HepG2 (cell line): ENCODE data around the gene CTNND2. TPM values are rescaled to one million over a fixed set of nuclear protein-coding genes. Genes with fewer than 3 reads are reported as not detected.

Source experiments
- ATAC-seq: fragments of 200-7000 bp; cut with Tn5 transposase; 3 replicates; pipeline ENCODE4 v1.9.1; 2020; ENCODE audit warnings: mild to moderate bottlenecking, moderate library complexity
- BruUV-seq: library from RNA; stranded (reverse); fragments of 400-500 nt; replicated peaks from 2 replicates; lab custom pipeline; 2021; lab: Mats Ljungman, UMichigan
- CTCF ChIA-PET: fragments of 300-600 bp; formaldehyde crosslinking; extraction: SDS; loops from one replicate; lab custom pipeline; 2021; ENCODE audit warnings: low total read pairs, inconsistent platforms, low intra/inter-chr PET ratio; lab: Yijun Ruan, JAX
- POLR2A ChIA-PET: fragments of 350-600 bp; sonication (Branson Sonifier 250); formaldehyde crosslinking; loops from one replicate; lab custom pipeline; 2020; ENCODE audit warnings: antibody characterized with exemption, inconsistent platforms; lab: Yijun Ruan, JAX
- DNase-seq: peaks from one replicate; pipeline ENCODE4 v3.0.0-alpha.2; 2015; ENCODE audit warnings: low spot score
- FAIRE-seq: peaks from 3 replicates; lab custom pipeline; 2011; peaks lifted over from hg19 to GRCh38; lab: Jason Lieb, UNC
- H2AFZ ChIP-seq: one replicate; pipeline ENCODE4 v1.6.1; 2011; ENCODE audit warnings: low read length, inconsistent platforms
- H3K27ac ChIP-seq: fragments of 300-600 bp; 3 replicates; pipeline ENCODE4 v1.8.0; 2011; ENCODE audit warnings: mixed run types, mild to moderate bottlenecking, mixed read lengths, low read length, inconsistent platforms; ENCODE audit not compliant: insufficient read depth; ENCODE audit errors: extremely low read length
- H3K27me3 ChIP-seq, 2 experiments: fragments of 200-600 bp in 1 of 2; 2 replicates in 1 of 2; 3 replicates in 1 of 2; pipeline versions ENCODE4 v1.6.0 to v1.8.0; 2011; ENCODE audit warnings: low read length in 2 of 2, mild to moderate bottlenecking in 2 of 2, moderate library complexity in 2 of 2, inconsistent platforms in 1 of 2; ENCODE audit not compliant: insufficient read depth in 2 of 2, control insufficient read depth in 1 of 2
- H3K36me3 ChIP-seq, 2 experiments: fragments of 200-600 bp in 1 of 2; replicated peaks in 1 of 2; 2 replicates in 1 of 2; 3 replicates in 1 of 2; pipeline versions ENCODE4 v1.5.1 to v1.8.0; 2011; ENCODE audit warnings: low read length in 2 of 2, inconsistent platforms in 1 of 2; ENCODE audit not compliant: insufficient read depth in 2 of 2, control insufficient read depth in 1 of 2
- H3K4me1 ChIP-seq: 2 replicates; pipeline ENCODE4 v1.5.1; 2012; ENCODE audit warnings: low read length, inconsistent platforms; ENCODE audit not compliant: insufficient read depth
- H3K4me2 ChIP-seq: 2 replicates; pipeline ENCODE4 v1.6.0; 2011; ENCODE audit warnings: low read depth, low read length, inconsistent platforms
- H3K4me3 ChIP-seq, 3 experiments: fragments of 200-600 bp in 1 of 3; sonication (generic), shearing (Covaris generic) in 1 of 3; replicated peaks in 1 of 3; 2 replicates each; pipeline ENCODE4 v1.5.1; 2011 to 2016; ENCODE audit warnings: low read length in 3 of 3, inconsistent platforms in 2 of 3, low read depth in 2 of 3, mild to moderate bottlenecking in 2 of 3, control low read depth in 1 of 3, mixed read lengths in 1 of 3; ENCODE audit not compliant: insufficient read depth in 1 of 3
- H3K79me2 ChIP-seq: one replicate; pipeline ENCODE4 v1.6.1; 2011; ENCODE audit warnings: low read length, inconsistent platforms; ENCODE audit not compliant: insufficient read depth
- H3K9ac ChIP-seq: 2 replicates; pipeline ENCODE4 v1.6.0; 2011; ENCODE audit warnings: mild to moderate bottlenecking, low read depth, low read length, inconsistent platforms; ENCODE audit not compliant: insufficient read depth
- H3K9me3 ChIP-seq: 2 replicates; pipeline ENCODE4 v1.5.1; 2012; ENCODE audit warnings: mild to moderate bottlenecking, low read length
- H4K20me1 ChIP-seq: 2 replicates; pipeline ENCODE4 v1.6.0; 2011; ENCODE audit warnings: inconsistent platforms, mild to moderate bottlenecking, low read length, moderate library complexity; ENCODE audit not compliant: insufficient read depth
- ARHGAP35 ChIP-seq: sonication (generic); formaldehyde crosslinking; IDR thresholded peaks from 2 replicates; pipeline ENCODE4 v1.9.0; 2022; ENCODE audit warnings: mild to moderate bottlenecking, inconsistent platforms, moderate library complexity, missing genetic modification reagents, borderline replicate concordance
- ARID2 ChIP-seq: sonication (generic); formaldehyde crosslinking; IDR thresholded peaks from 2 replicates; pipeline ENCODE4 v1.8.1; 2022; ENCODE audit warnings: mild to moderate bottlenecking, missing genetic modification reagents, borderline replicate concordance
- FOXJ3 ChIP-seq: sonication (generic); formaldehyde crosslinking; IDR thresholded peaks from 2 replicates; pipeline ENCODE4 v1.4.0; 2020; ENCODE audit warnings: missing genetic modification reagents, mild to moderate bottlenecking, borderline replicate concordance
- MAFK ChIP-seq, 2 experiments: IDR thresholded peaks in 1 of 2; conservative IDR thresholded peaks in 1 of 2; 2 replicates each; pipeline ENCODE4 v1.6.1; 2011; ENCODE audit warnings: improper control_type of control experiment in 2 of 2, low read length in 2 of 2
- MIXL1 ChIP-seq: IDR thresholded peaks from 2 replicates; pipeline ENCODE4 v1.6.1; 2016
- SIN3A ChIP-seq: IDR thresholded peaks from 2 replicates; pipeline ENCODE4 v1.6.1; 2011; ENCODE audit warnings: low read depth, mild to moderate bottlenecking, control low read depth, low read length, borderline replicate concordance
- SIX1 ChIP-seq: sonication (generic); formaldehyde crosslinking; IDR thresholded peaks from 2 replicates; pipeline ENCODE4 v1.4.0; 2020; ENCODE audit warnings: missing genetic modification reagents, borderline replicate concordance
- SMC3 ChIP-seq: IDR thresholded peaks from 2 replicates; pipeline ENCODE4 v1.6.1; 2011; ENCODE audit warnings: low read length, improper control_type of control experiment
- U2AF2 ChIP-seq: fragments of 200-400 bp; formaldehyde crosslinking; IDR thresholded peaks from 2 replicates; pipeline ENCODE4 v1.6.1; 2017; ENCODE audit warnings: low read depth, mild to moderate bottlenecking, low read length
- XRCC5 ChIP-seq: fragments of 200-400 bp; formaldehyde crosslinking; optimal IDR thresholded peaks from 2 replicates; pipeline ENCODE3; 2017; ENCODE audit warnings: mild to moderate bottlenecking, low read length
- ZNF205 ChIP-seq: IDR thresholded peaks from 2 replicates; pipeline ENCODE4 v1.6.1; 2018; ENCODE audit warnings: missing biosample characterization, missing genetic modification reagents
- ZNF33A ChIP-seq: sonication (generic); formaldehyde crosslinking; IDR thresholded peaks from 2 replicates; pipeline ENCODE4 v1.5.1; 2020; ENCODE audit warnings: missing genetic modification reagents, mild to moderate bottlenecking, moderate library complexity, borderline replicate concordance
- ZNF547 ChIP-seq: sonication (generic); formaldehyde crosslinking; IDR thresholded peaks from 2 replicates; pipeline ENCODE4 v1.5.1; 2020; ENCODE audit warnings: mild to moderate bottlenecking, missing genetic modification reagents
- ZSCAN22 ChIP-seq: sonication (generic); formaldehyde crosslinking; IDR thresholded peaks from 2 replicates; pipeline ENCODE4 v1.4.0; 2020; ENCODE audit warnings: mild to moderate bottlenecking, missing genetic modification reagents
- WGBS: methylation state at CpG from one replicate; pipeline ENCODE4 v1.1.6; 2017; ENCODE audit warnings: low lambda C conversion rate; 5-methylcytosine and 5-hydroxymethylcytosine counted together
- in situ Hi-C: cut with HindIII; loops from 2 replicates; pipeline ENCODE4 v1.10.0; 2017; ENCODE audit warnings: low pct_unique_long_range_greater_than_20kb; ENCODE audit not compliant: extremely low pct_ligation_motif_present
- intact Hi-C: fragments of 100-400 bp; cut with micrococcal nuclease; formaldehyde crosslinking; loops from one replicate; pipeline ENCODE4 v1.10.0; 2022; ENCODE audit not compliant: unreplicated experiment
- polyA plus RNA-seq, 8 experiments: library from polyadenylated mRNA; depleted of rRNA in 3 of 8; stranded (reverse) in 7 of 8; unstranded in 1 of 8; fragments of >200 nt; fragmentation: Illumina TruSeq in 4 of 8; extraction: Trizol in 4 of 8; gene quantifications; 2 replicates each; pipeline versions ENCODE4 v1.2.1 to v1.2.3, GENCODE V29; 2011 to 2016; ENCODE audit warnings: low read depth in 4 of 8, missing spikeins in 1 of 8, mixed read lengths in 1 of 8; ENCODE audit not compliant: insufficient read depth in 1 of 8
- total RNA-seq, 5 experiments: library from RNA; depleted of rRNA; stranded (reverse); fragments of >200 nt; fragmentation: Illumina TruSeq; extraction: Trizol; gene quantifications; 2 replicates each; pipeline ENCODE4 v1.2.3, GENCODE V29; 2016; ENCODE audit warnings: low read depth in 1 of 5
- TF ChIP-seq, protein P1 (sequence below): sonication (generic); formaldehyde crosslinking; IDR thresholded peaks from 2 replicates; pipeline ENCODE4 v1.8.0; 2022; ENCODE audit warnings: mild to moderate bottlenecking, missing genetic modification reagents, moderate library complexity
- TF ChIP-seq, protein P2 (sequence below): IDR thresholded peaks from 2 replicates; pipeline ENCODE4 v1.6.1; 2018; ENCODE audit warnings: missing genetic modification reagents
- TF ChIP-seq, protein P3 (sequence below): sonication (generic); formaldehyde crosslinking; conservative IDR thresholded peaks from 2 replicates; pipeline ENCODE4 v1.4.0; 2020; ENCODE audit warnings: missing genetic modification reagents

CTNND2 gene
- total and polyA plus RNA-seq, 2 of the 13 experiments (the other 11 are each of a cell fraction or from before 2014, with no cell fraction given): not detected

DNA sequence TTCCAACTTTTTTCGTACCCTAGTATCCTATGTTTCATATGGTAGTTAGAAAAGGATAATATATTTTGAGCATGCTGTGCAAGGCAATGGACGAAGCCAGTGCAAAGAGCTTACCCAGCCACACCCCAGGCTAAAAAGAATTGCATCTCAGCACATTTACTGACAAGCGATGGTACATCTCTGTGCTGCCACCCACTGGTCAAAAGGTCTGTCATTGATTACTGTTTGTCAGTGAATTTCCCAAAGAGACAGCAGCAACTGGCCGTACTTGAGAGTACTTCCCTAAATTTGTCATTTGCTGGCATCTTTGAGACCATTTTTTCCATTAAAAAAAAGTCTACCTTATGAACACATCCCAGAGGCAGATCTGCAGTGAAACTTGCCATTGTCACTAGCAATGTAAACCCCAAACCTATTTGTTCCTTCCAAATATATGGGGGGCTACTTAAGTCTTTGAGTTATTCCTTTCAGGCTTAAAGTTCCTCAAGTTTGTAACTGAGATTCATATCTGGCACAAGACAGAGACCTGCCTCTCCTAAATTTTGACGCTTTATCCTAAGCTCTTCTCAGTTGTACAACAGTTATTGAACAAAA lies 184.3 kb downstream of the CTNND2 start (continued):
- TF ChIP-seq, protein P1, sequence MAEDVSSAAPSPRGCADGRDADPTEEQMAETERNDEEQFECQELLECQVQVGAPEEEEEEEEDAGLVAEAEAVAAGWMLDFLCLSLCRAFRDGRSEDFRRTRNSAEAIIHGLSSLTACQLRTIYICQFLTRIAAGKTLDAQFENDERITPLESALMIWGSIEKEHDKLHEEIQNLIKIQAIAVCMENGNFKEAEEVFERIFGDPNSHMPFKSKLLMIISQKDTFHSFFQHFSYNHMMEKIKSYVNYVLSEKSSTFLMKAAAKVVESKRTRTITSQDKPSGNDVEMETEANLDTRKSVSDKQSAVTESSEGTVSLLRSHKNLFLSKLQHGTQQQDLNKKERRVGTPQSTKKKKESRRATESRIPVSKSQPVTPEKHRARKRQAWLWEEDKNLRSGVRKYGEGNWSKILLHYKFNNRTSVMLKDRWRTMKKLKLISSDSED (CRISPR knock-in tag): no peak
- TF ChIP-seq ZNF205 (CRISPR knock-in tag) (no peak), MAFK (conservative IDR thresholded peaks at IDR 0.05 in 1 of 2, IDR thresholded peaks at IDR 0.05 in 1 of 2; ENCODE audit: low read length in 2 of 2) (peak; percentile 17 to 45; a peak in 3 of 4 replicates), FOXJ3 (CRISPR knock-in tag) (no peak), MIXL1 (CRISPR knock-in tag) (0 out of 2 replicates have a peak, but pooled peaks have one; percentile 20), ZNF547 (CRISPR knock-in tag) (no peak), SMC3 (peak; percentile 58; the same call in 1 of the 2 replicates)

DNA sequence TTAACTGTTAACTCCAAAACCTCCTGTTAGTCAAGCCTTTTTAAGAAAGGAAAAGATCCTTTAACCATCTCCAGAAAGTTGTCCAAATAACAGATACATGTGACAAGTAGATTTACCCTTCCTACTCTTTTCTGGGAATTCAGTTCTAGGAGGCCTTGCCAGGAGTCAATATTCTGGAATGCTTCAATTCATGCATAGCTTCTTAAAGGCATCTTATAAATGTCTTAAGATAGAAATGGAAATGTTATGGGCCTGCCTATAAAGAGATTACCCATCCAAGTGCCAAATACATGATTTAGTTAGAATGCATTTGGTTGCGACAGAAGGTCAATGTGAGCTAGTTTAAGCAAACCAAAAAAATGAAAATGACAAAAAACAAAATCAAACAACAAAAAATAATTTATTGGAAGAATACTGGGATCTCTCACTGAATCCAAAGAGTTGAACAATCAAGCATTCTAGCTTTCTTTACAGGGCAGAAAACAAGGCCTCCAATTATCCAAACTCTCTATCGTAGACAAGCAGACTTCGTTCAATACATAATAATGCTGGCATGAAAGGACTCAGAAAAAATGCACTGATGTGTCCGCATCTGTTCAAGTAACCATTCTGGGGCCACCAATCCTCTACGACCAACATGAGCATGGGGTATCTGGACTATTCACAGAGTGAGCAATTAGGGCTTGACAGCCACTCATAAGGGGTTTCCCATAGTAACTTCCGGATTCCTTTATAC lies 188.6 kb downstream of the CTNND2 start:
- CTCF ChIA-PET: no interaction called here
- intact Hi-C loops: no loop called here

More for the DNA sequence above, 188.6 kb downstream of the CTNND2 start:
- WGBS: 55% methylated on average over 6 of the region's 6 CpGs
- no peaks in the 10 kb centered on the region for H3K9me3 ChIP-seq
- no peaks in the 10 kb centered on the region for H3K36me3 ChIP-seq
- no peaks in the 10 kb centered on the region for H3K27me3 ChIP-seq
- TF ChIP-seq SIX1: no peak
- no peak for TF ChIP-seq U2AF2
- no peak for TF ChIP-seq XRCC5
- no peak for TF ChIP-seq ARID2 (CRISPR knock-in tag)
- TF ChIP-seq, protein P2, sequence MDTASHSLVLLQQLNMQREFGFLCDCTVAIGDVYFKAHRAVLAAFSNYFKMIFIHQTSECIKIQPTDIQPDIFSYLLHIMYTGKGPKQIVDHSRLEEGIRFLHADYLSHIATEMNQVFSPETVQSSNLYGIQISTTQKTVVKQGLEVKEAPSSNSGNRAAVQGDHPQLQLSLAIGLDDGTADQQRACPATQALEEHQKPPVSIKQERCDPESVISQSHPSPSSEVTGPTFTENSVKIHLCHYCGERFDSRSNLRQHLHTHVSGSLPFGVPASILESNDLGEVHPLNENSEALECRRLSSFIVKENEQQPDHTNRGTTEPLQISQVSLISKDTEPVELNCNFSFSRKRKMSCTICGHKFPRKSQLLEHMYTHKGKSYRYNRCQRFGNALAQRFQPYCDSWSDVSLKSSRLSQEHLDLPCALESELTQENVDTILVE (CRISPR knock-in tag): no peak
- TF ChIP-seq, protein P3, sequence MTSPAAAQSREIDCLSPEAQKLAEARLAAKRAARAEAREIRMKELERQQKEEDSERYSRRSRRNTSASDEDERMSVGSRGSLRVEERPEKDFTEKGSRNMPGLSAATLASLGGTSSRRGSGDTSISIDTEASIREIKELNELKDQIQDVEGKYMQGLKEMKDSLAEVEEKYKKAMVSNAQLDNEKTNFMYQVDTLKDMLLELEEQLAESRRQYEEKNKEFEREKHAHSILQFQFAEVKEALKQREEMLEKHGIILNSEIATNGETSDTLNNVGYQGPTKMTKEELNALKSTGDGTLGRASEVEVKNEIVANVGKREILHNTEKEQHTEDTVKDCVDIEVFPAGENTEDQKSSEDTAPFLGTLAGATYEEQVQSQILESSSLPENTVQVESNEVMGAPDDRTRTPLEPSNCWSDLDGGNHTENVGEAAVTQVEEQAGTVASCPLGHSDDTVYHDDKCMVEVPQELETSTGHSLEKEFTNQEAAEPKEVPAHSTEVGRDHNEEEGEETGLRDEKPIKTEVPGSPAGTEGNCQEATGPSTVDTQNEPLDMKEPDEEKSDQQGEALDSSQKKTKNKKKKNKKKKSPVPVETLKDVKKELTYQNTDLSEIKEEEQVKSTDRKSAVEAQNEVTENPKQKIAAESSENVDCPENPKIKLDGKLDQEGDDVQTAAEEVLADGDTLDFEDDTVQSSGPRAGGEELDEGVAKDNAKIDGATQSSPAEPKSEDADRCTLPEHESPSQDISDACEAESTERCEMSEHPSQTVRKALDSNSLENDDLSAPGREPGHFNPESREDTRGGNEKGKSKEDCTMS (CRISPR knock-in tag): no peak
- no peak for TF ChIP-seq ZNF33A (CRISPR knock-in tag)
- no peak for TF ChIP-seq ZSCAN22 (CRISPR knock-in tag)
- no peak for TF ChIP-seq SIN3A
- TF ChIP-seq ARHGAP35: no peak
- H3K4me2 ChIP-seq: no peak overlapping the region
- H4K20me1 ChIP-seq: no peaks in the 10 kb centered on the region
- no peaks in the 10 kb centered on the region for H3K79me2 ChIP-seq
- H3K4me1 ChIP-seq: no peaks in the 10 kb centered on the region
- DNase-seq (no peak), FAIRE-seq (no peak), ATAC-seq (no peak)
- H2AFZ ChIP-seq: no peak overlapping the region
- BruUV-seq: no TSS peak
- in situ Hi-C loops: loop anchor here (10.0 kb wide), 1 partner anchor 441 kb away; no protein-coding TSS in a partner anchor
- no peak overlapping the region for H3K9ac ChIP-seq
- no peak overlapping the region for H3K4me3 ChIP-seq
- POLR2A ChIA-PET: no interaction called here
- no peak overlapping the region for H3K27ac ChIP-seq
